OCI-LY1 (cell line): Measurements from ENCODE around the gene MGAT5B.

Experiments
- H2AFZ ChIP-seq: fragments of 200-600 bp; sonication (generic), shearing (Covaris generic); 2 replicates; pipeline ENCODE4 v1.6.0; 2014; ENCODE audit warnings: antibody characterized with exemption, mild to moderate bottlenecking, low read length
- H3F3A ChIP-seq: fragments of 200-600 bp; sonication (generic), shearing (Covaris generic); 2 replicates; pipeline ENCODE4 v1.6.0; 2014; ENCODE audit warnings: mild to moderate bottlenecking, antibody characterized with exemption, low read length, moderate library complexity; ENCODE audit not compliant: insufficient read depth
- H3K27ac ChIP-seq: fragments of 200-600 bp; sonication (generic); 2 replicates; pipeline ENCODE4 v1.5.1; 2014; ENCODE audit warnings: low read length, mixed run types, mild to moderate bottlenecking, low read depth; ENCODE audit not compliant: poor library complexity, severe bottlenecking
- H3K27me3 ChIP-seq: fragments of 200-600 bp; sonication (generic); 2 replicates; pipeline ENCODE4 v1.6.0; 2014; ENCODE audit warnings: antibody characterized with exemption, mild to moderate bottlenecking, low read length, moderate library complexity; ENCODE audit not compliant: insufficient read depth
- H3K36me3 ChIP-seq: fragments of 200-600 bp; sonication (generic); 2 replicates; pipeline ENCODE4 v1.6.1; 2014; ENCODE audit warnings: mild to moderate bottlenecking, antibody characterized with exemption, low read length, moderate library complexity, mixed read lengths; ENCODE audit not compliant: insufficient read depth
- H3K4me1 ChIP-seq: fragments of 200-600 bp; sonication (generic); 2 replicates; pipeline ENCODE4 v1.5.1; 2014; ENCODE audit warnings: mild to moderate bottlenecking, low read length, moderate library complexity; ENCODE audit not compliant: insufficient read depth, severe bottlenecking
- H3K4me2 ChIP-seq: fragments of 200-600 bp; sonication (generic), shearing (Covaris generic); 2 replicates; pipeline ENCODE4 v1.6.1; 2014; ENCODE audit warnings: low read length
- H3K4me3 ChIP-seq: fragments of 200-600 bp; sonication (generic); 2 replicates; pipeline ENCODE4 v1.5.1; 2014; ENCODE audit warnings: low read length, low read depth, mild to moderate bottlenecking, mixed read lengths; ENCODE audit not compliant: poor library complexity, severe bottlenecking
- H3K79me2 ChIP-seq: fragments of 200-600 bp; shearing (Covaris generic); 2 replicates; pipeline ENCODE4 v1.6.1; 2016; ENCODE audit warnings: mixed run types, low read length, mixed read lengths; ENCODE audit not compliant: insufficient read depth
- H3K9ac ChIP-seq: fragments of 200-600 bp; sonication (generic), shearing (Covaris generic); 2 replicates; pipeline ENCODE4 v1.6.1; 2014; ENCODE audit warnings: mild to moderate bottlenecking, low read length, mixed read lengths
- H3K9me2 ChIP-seq: fragments of 200-600 bp; sonication (generic), shearing (Covaris generic); 2 replicates; pipeline ENCODE4 v1.6.1; 2014; ENCODE audit warnings: low read depth, mild to moderate bottlenecking, low read length, mixed read lengths
- H3K9me3 ChIP-seq: fragments of 200-600 bp; shearing (Covaris generic); 2 replicates; pipeline ENCODE4 v1.6.1; 2014; ENCODE audit warnings: low read length, mixed read lengths
- H4K20me1 ChIP-seq: fragments of 200-600 bp; sonication (generic), shearing (Covaris generic); 2 replicates; pipeline ENCODE4 v1.6.0; 2016; ENCODE audit warnings: mild to moderate bottlenecking, low read length; ENCODE audit not compliant: insufficient read depth
- CTCF ChIP-seq: fragments of 200-600 bp; sonication (generic), shearing (Covaris generic); IDR thresholded peaks from 2 replicates; pipeline ENCODE4 v1.5.1; 2017; ENCODE audit warnings: mild to moderate bottlenecking, antibody characterized with exemption, low read length, moderate library complexity, mixed read lengths
- EZH2 ChIP-seq: fragments of 200-600 bp; sonication (generic), shearing (Covaris generic); IDR thresholded peaks from 2 replicates; pipeline ENCODE4 v1.8.0; 2017; ENCODE audit warnings: borderline replicate concordance, mixed run types, mild to moderate bottlenecking, antibody characterized with exemption, low read length, moderate library complexity, mixed read lengths

The MGAT5B gene

GRCh38 chr17:76886395-76886794 lies 18.2 kb downstream of the MGAT5B start:
- Histone ChIP-seq H3F3A (no peaks in the 10 kb centered on the region), H3K4me3 (no peak overlapping the region), H4K20me1 (no peaks in the 10 kb centered on the region), H2AFZ (no peak overlapping the region), H3K4me2 (no peak overlapping the region), H3K9me3 (no peaks in the 10 kb centered on the region), H3K36me3 (no peaks in the 10 kb centered on the region), H3K9ac (no peak overlapping the region), H3K27me3 (peaks cover 6% of the 10 kb centered on the region), H3K4me1 (no peaks in the 10 kb centered on the region), H3K79me2 (no peaks in the 10 kb centered on the region), H3K27ac (no peak overlapping the region), H3K9me2 (no peaks in the 10 kb centered on the region)
- TF ChIP-seq EZH2 (no peak), CTCF (no peak)

GRCh38 chr17:76887802-76888201 lies 19.6 kb downstream of the MGAT5B start:
- Histone ChIP-seq H3K4me3 (no peak overlapping the region), H3F3A (no peaks in the 10 kb centered on the region), H3K27ac (no peak overlapping the region), H3K27me3 (peaks cover 6% of the 10 kb centered on the region; the same call in 1 of the 2 replicates), H3K4me2 (no peak overlapping the region), H3K79me2 (no peaks in the 10 kb centered on the region), H3K9me3 (no peaks in the 10 kb centered on the region), H4K20me1 (no peaks in the 10 kb centered on the region), H3K9me2 (no peaks in the 10 kb centered on the region), H3K4me1 (no peaks in the 10 kb centered on the region), H2AFZ (no peak overlapping the region), H3K36me3 (no peaks in the 10 kb centered on the region), H3K9ac (no peak overlapping the region)
- no peak for TF ChIP-seq EZH2
- TF ChIP-seq CTCF: no peak

GRCh38 chr17:76888661-76889060 lies 20.5 kb downstream of the MGAT5B start:
- Histone ChIP-seq H4K20me1 (no peaks in the 10 kb centered on the region), H3F3A (no peaks in the 10 kb centered on the region), H3K9ac (no peak overlapping the region)

More at GRCh38 chr17:76888661-76889060, 20.5 kb downstream of the MGAT5B start:
- Histone ChIP-seq H3K79me2 (no peaks in the 10 kb centered on the region), H3K4me3 (no peak overlapping the region), H3K27me3 (peaks cover 6% of the 10 kb centered on the region; the same call in 1 of the 2 replicates), H3K27ac (no peak overlapping the region), H3K4me1 (no peaks in the 10 kb centered on the region), H3K36me3 (no peaks in the 10 kb centered on the region), H3K9me3 (no peaks in the 10 kb centered on the region), H2AFZ (no peak overlapping the region), H3K9me2 (no peaks in the 10 kb centered on the region), H3K4me2 (no peak overlapping the region)
- TF ChIP-seq EZH2 (no peak), CTCF (no peak)
